GM18502 (cell line): Measurements from ENCODE around the gene MTMR4.
A peak's percentile ranks its signal among the peaks of the same experiment; 100 is the strongest.
"Not testable (repeated sequence)": the region's sequence is repeated elsewhere in the genome, so short reads cannot be mapped to it uniquely, and the experiment has no call there.

ENCODE experiments used
- ATAC-seq: cut with Tn5 transposase; IDR thresholded peaks from one replicate; pipeline ENCODE4 v1.9.1; 2021; ENCODE audit warnings: mild to moderate bottlenecking; ENCODE audit not compliant: unreplicated experiment, poor library complexity

Gene MTMR4

DNA sequence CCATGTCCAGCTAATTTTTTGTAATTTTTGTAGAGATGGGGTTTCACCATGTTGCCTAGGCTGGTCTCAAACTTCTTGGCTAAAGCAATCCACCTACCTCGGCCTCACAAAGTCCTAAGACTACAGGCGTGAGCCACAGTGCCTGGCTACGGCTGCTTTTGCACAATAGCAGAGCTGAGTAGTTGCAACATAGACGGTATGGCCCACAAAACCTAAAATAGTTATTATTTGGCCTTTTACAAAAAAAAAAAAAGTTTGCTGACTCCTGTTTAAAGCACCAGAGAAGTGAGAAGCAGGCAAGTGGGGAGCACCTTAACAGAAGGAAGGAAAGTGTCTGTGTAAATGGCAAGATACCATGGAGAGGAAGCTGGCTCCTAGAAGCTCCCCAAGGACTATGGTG is 20.9 kb downstream of the MTMR4 start:
- no peak for ATAC-seq

GRCh38 chr17:58492238-58493121 is 22.0 kb downstream of the MTMR4 start:
- no peak for ATAC-seq

DNA sequence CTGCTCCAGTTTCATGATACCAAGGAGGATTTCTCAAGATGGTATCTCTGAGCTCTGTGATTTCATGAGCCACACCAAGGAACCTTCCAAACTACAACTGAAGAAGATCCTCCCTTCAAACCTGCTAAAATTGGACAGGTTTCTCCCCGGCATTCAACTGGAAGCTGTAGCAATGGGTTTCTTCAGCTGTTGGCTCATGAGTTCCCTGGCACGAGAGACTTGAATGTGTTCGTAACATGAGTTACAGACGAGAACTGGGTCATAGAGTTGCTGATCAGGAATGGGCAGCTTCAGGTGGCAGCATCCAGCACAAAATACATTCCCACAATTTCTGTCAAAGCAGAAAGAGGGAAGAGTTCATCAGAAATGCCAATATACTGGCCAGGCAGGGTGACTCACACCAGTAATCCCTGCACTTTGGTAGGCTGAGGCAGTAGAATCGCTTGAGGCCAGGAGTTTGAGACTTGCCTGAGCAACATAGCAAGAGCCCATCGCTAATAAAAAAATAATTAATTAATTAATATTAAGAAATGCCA is 22.9 kb downstream of the MTMR4 start:
- no peak for ATAC-seq

DNA sequence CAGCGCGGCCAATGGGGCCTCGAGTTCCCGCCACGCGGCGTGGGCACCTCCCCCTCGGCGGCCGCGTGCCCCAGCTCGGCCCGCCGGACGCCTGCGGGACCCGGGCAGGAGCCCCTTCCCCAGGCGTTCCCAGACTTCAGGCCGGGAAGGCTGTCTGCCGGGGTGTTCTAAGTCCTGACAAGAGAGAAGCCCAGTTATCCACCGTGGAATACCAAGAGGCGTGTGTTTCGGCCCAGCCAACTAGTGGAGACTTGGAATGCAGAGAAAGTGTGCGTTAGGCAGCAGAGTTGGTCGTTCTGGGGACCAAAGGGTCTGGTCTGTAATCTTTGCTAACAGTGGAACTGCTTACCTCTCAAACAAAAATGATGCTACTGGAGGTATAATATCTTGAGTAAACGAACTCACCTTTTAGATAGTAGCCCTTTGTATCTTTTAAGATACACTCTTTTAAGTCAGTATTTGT is 26.0 kb downstream of the MTMR4 start:
- no peak for ATAC-seq

DNA sequence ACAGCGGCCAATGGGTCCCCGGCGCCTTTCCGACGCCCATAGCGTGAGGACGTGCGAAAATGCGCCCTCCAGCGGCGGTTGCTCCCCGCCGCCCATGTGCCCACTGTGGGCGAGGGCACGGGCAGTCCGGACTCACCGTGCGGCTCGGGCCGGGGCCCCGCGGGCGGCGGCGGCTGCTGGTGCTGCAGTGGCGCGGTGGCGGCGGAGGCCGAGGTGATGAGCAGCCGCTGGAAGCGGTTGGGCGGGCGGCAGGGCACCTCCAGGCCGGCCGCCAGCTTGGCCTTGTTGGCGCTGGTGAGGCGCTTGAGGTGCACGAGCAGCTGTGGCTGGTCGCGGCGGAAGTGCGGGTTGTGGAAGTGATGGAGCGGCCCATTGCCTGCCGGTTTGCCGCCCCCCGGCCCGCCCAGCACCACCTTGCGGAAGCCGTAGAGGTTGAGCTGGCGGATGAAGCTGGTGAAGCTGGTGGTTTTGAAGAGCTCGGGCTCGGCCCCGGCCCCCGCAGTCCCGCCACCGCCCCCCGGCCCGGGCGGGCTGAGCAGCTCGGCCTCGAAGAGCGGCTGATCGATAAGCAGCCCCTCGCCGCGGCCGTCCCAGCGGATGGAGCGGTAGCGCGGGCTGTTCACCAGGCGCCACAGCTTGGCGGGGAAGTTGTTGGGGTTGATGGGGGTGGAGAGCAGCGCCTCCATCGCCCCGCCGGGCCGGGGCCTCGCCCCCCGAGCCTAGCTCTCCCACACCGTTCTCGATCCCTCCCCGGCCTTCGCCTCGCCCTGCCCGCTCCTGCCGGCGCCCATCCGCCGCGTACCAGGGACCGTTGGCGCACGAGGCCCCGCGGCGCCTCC is 26.6 kb downstream of the MTMR4 start, which contains the start of gene HSF5:
TSS of gene HSF5 (minus strand) at position 820 of the 839 bp plus-strand sequence. CDS start at position 686, 134 bp downstream.
- peak; percentile 56 for ATAC-seq

DNA sequence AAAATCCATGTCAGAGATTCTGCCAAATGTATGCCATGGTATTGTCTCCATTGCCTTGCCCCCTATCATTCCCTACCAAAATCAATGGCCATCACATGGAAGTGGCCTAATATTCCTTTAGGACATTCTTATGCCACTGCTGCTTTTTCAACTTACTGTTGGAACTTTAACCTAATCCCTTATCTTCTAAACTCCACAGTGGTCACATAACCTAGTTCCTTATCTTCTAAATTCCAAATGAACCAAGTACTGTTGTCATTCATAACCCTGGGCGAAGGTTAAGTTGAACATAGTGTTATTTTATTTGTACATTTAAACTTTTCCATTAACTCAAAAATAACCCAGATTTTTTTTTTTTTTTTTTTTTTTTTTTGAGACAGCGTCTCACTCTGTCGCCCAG is 29.8 kb downstream of the MTMR4 start:
- ATAC-seq: no peak

- not testable (repeated sequence) for ATAC-seq
Observed at GRCh38 chr17:58481798-58482197, 32.6 kb downstream of the MTMR4 start.

- ATAC-seq: no peak
Observed at GRCh38 chr17:58480090-58480489, 34.3 kb downstream of the MTMR4 start.

DNA sequence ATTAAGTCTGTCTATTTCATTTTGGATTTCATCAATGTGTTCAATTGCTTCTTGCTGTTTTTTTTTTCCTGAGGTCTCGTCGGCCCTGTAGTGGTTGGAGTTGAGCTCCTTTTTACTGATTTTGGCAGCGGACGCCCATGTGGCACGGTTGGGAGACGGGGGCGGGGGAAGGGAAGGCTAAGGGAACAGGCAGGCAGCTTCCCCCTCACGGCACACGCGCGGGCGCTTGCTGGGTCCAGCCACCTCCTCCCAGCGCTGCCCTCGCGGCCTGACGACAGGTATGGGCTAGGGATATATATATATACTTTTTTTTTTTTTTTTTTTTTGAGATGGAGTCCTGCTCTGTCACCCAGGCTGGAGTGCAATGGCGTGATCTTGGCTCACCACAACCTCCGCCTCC is 37.6 kb downstream of the MTMR4 start:
- no peak for ATAC-seq

DNA sequence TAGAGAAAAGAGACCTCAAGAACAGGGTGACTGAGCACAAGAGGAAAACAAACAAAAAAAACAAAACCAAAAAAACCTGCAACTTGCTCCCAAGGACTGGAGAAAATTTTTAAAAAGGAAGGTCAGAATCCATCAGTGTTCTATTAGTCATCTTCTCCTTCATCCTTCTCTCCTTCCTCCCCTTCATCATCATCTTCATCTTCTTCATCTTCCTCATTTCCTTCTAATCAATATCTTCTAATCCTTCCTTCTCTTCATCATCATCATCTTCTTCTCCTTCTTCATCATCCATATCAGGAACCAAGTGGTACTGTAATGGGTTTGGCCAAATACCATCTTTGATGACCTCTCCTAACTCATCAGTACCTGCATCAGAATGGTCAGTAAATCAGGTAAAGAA is 38.5 kb downstream of the MTMR4 start:
- ATAC-seq: no peak

DNA sequence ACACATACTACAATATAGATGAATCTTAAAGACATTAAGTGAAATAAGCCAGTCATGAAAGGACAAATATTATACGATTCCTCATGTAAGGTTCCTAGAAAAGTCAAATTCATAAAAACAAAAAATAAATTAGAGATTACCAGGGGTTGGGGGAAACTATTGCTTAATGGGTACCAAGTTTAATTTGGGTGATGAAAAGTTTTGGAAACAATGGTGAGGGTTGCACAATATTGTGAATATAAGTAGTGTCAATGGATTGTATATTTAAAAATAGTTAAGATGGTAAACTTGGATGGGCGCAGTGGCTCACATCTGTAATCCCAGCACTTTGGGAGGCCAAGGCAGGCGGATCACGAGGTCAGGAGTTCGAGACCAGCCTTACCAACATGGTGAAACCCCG is 44.1 kb downstream of the MTMR4 start:
- ATAC-seq: no peak

DNA sequence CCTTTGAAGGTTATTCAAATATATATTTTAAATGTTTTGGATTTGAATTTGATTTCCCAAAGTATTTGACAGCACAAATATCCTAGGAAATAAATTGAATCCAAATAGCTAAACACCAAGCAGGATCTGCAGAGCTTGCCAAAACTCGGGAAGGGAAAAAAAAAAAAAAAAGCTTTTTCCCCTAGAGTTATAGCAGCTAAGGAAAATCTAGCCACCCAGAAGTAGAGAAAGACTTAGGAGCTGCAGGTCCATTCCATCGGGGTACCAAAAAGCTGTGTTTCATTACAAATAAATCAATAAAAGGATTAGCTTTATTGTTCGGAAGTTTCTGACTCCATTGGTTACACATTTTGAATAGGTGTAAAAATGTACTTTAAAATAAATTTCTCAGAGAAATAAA is 45.5 kb downstream of the MTMR4 start:
- ATAC-seq: no peak

DNA sequence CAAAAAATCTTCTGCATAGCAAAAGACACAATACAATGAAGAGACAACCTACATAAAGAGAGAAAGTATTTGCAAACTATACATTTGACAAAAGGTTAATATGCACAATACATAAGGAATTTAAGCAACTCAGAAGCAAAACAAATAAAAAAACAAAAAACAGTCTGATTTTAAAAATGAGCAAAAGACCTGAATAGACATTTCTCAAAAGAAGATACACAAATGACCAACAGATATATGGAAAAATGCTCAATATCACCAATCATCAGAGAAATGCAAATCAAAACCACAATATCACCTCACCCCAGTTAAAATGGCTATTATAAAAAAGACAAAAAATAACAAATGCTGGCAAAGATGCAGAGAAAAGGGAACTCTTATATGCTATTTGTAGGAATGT is 58.9 kb downstream of the MTMR4 start:
- ATAC-seq: no peak

- ATAC-seq: no peak
Observed at GRCh38 chr17:58452738-58453137, 61.7 kb downstream of the MTMR4 start.

- ATAC-seq: peak; percentile 53
Observed at GRCh38 chr17:58447039-58447975, 67.1 kb downstream of the MTMR4 start.

- no peak for ATAC-seq
Observed at GRCh38 chr17:58446086-58446485, 68.4 kb downstream of the MTMR4 start.
